ENCODE results near the gene CFAP61.

The CFAP61 gene

GRCh38 chr20:20395903-20396568 is 343.7 kb downstream of the CFAP61 start:
- DNase-seq (ENCODE audit: low read depth in 3 of 3) = no peak

GRCh38 chr20:20396794-20397193 is 344.5 kb downstream of the CFAP61 start:
- DNase-seq (ENCODE audit: low read depth in 3 of 3) = no peak

- DNase-seq (ENCODE audit: low read depth in 3 of 3) = no peak
Observed at GRCh38 chr20:20398123-20398522, 345.8 kb downstream of the CFAP61 start.

- no peak for DNase-seq (ENCODE audit: low read depth in 3 of 3)
Observed at GRCh38 chr20:20399531-20400500, 347.5 kb downstream of the CFAP61 start.

- DNase-seq (ENCODE audit: low read depth in 3 of 3) = no peak
Observed at GRCh38 chr20:20401991-20402390, 349.7 kb downstream of the CFAP61 start.

- DNase-seq (ENCODE audit: low read depth in 3 of 3) = no peak
Observed at GRCh38 chr20:20404633-20405032, 352.3 kb downstream of the CFAP61 start.

GRCh38 chr20:20405623-20406022 is 353.3 kb downstream of the CFAP61 start:
- DNase-seq (ENCODE audit: low read depth in 3 of 3) = no peak

GRCh38 chr20:20406306-20406705 is 354.0 kb downstream of the CFAP61 start:
- DNase-seq (ENCODE audit: low read depth in 3 of 3) = no peak

- DNase-seq (ENCODE audit: low read depth in 3 of 3) = no peak
Observed at GRCh38 chr20:20407891-20408805, 355.8 kb downstream of the CFAP61 start.

GRCh38 chr20:20409331-20409730 is 357.0 kb downstream of the CFAP61 start:
- DNase-seq (ENCODE audit: low read depth in 3 of 3) = no peak
